Measurements from ENCODE around the gene GALNT18. TPM values are rescaled to one million over a fixed set of nuclear protein-coding genes. Genes with fewer than 3 reads are reported as not detected.

Gene GALNT18
- total RNA-seq, 2 donors from 2014 or later, result 7.3 to 10.9 TPM

DNA sequence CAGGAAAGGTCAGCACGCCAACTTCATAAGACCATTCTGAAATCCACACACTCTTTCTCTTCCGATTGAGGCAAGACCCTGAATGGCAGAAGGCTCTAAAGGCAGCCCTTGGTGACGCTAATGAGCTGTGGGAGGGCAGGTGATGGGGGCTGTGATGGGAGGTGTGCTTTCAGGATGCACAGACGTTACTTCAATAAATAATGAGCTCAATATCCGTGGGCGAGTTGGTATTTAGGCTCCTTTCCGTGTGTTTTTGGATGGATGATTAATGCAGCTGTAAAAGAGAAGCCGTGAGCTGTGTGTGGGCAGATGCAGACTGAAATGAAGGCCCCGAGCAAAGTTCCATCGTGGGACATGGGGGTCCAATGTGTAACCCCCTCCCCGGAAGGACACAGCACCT, 138.2 kb downstream of the GALNT18 start:
- H3K27ac Mint-ChIP-seq, result no peak overlapping the region
- H3K4me3 Mint-ChIP-seq, result no peak overlapping the region
- ATAC-seq (replicated peaks), result no peak
- H3K9me3 Mint-ChIP-seq, result no peaks in the 10 kb centered on the region
- H3K27me3 Mint-ChIP-seq, result peaks cover 7% of the 10 kb centered on the region
- H3K4me1 Mint-ChIP-seq, result no peaks in the 10 kb centered on the region
- H3K36me3 Mint-ChIP-seq (ENCODE audit: low read depth), result no peaks in the 10 kb centered on the region

DNA sequence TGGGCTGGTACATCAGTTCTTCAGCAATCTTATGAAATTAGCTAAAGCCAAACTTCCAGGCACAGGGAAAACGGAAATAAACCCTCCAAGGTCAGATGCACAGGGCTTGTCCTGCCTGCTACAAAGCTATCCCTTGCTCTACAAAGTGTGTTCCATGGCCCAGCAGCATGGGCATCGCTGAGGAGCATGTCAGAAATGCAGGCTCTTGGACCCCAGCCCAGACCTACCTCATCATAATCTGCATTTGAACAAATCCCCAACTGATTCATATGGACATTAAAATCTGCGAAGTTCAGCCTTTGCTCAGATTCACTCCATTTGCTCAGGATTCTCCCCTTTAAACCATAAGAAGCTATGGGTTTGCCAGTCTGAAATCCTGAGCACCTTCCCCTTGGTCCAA, 139.1 kb downstream of the GALNT18 start:
- Mint-ChIP-seq H3K27me3 (peaks cover 3% of the 10 kb centered on the region), H3K27ac (no peak overlapping the region), H3K4me1 (no peaks in the 10 kb centered on the region), H3K36me3 (ENCODE audit: low read depth) (no peaks in the 10 kb centered on the region), H3K9me3 (no peaks in the 10 kb centered on the region), H3K4me3 (no peak overlapping the region)
- ATAC-seq (replicated peaks), result no peak

DNA sequence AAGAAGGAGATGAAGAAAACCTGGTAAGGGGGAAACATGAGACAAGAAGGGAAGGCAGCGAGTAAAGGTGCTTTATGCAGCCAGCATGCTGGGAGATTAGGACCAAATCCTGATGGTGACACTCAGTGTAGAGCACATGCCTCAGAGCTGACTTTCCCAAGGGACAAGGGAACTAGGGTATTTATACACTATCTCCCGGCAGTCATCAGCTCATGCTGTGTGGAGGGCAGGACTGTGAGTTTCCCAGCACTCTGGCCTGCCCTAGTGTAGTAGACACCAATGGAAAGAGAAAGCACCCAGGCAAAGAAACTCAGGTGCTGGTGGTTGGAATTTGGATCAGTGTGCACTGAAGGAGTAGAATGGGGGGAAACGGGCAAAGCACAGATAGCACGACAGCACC, 140.4 kb downstream of the GALNT18 start:
- Mint-ChIP-seq H3K4me1 (no peaks in the 10 kb centered on the region), H3K27ac (no peak overlapping the region), H3K36me3 (ENCODE audit: low read depth) (no peaks in the 10 kb centered on the region), H3K4me3 (no peak overlapping the region), H3K9me3 (no peaks in the 10 kb centered on the region), H3K27me3 (peaks cover 3% of the 10 kb centered on the region)
- no peak for ATAC-seq (replicated peaks)

DNA sequence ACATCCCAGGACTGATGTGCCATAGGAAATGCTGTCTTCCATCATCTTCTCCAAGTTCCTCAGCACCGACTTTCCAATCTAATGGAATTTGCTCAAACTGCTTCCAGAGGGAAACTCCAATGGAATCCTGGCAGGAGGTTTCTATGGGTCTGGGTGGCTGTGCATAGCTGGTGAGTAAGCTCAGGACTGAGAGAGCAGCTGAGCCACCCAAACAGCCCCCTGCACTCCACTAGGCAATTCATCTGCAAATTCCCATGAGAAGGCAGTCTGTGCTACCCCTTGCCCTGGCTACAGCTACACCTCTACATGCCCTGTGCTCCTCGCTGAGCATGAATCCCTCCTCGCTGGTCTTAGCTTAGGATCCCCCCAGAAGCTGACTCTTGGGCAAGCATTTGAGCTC, 140.8 kb downstream of the GALNT18 start:
- Mint-ChIP-seq H3K27me3 (peaks cover 3% of the 10 kb centered on the region), H3K27ac (no peak overlapping the region), H3K4me3 (no peak overlapping the region), H3K9me3 (no peaks in the 10 kb centered on the region), H3K4me1 (no peaks in the 10 kb centered on the region), H3K36me3 (ENCODE audit: low read depth) (no peaks in the 10 kb centered on the region)
- no peak for ATAC-seq (replicated peaks)

DNA sequence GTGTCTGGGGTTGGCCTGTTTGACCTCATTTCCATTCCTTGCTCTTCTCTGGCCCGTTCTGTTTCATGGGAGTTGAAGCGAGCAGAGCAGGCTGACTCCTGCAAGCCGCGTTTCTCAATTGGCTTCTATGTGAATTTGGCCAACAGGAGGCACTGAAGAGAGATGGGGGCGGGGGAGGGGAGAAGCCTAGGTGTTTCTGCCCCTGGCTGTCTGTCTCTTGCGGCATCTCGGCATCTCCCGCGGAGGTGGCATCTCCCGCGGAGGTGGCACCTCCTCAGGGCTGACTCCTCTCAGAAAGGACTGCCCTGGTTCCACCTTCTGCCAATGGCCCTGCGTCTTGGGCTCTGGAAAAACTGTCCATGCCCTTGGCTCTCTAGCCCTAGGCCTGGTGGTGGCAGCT, 143.1 kb downstream of the GALNT18 start:
- Mint-ChIP-seq H3K4me1 (no peaks in the 10 kb centered on the region), H3K4me3 (no peak overlapping the region), H3K9me3 (no peaks in the 10 kb centered on the region), H3K27me3 (peaks cover 3% of the 10 kb centered on the region), H3K36me3 (ENCODE audit: low read depth) (no peaks in the 10 kb centered on the region), H3K27ac (no peak overlapping the region)
- no peak for ATAC-seq (replicated peaks)

DNA sequence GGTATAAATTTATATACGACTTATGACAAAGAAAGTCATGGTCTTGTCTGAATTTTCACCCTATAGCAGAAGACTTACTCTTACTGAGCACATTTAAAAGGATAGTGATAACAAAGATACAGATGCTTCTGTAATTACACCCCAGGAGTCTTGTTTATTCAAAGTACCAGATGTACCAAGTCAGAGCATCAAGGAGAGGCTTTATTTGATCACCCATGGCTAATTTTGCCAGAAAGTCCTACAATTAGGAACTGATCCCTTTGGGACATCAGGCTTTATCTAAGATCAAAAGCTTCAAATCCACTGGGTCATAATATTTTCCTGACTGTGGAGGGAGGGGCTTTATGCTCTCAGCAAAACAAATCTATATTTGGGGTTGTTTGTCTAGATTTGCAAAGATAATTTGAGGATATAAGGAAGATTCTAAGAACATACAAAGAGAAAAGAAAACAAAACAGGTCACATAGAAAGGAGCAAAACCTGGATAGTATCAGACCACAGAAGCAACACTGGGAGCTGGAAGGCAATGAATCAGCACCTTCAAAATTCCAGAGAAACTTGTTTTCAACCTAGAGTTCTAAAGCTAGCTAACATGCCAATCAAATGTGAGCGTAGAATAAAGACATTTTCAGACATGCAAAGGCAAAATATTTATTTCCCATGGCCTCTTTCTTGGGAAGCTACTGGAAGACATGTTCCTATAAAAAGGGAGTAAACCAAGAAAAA, 143.9 kb downstream of the GALNT18 start:
- H3K27ac Mint-ChIP-seq, result no peak overlapping the region
- peaks cover 3% of the 10 kb centered on the region for H3K27me3 Mint-ChIP-seq
- no peaks in the 10 kb centered on the region for H3K9me3 Mint-ChIP-seq
- no peaks in the 10 kb centered on the region for H3K4me1 Mint-ChIP-seq
- H3K36me3 Mint-ChIP-seq (ENCODE audit: low read depth), result no peaks in the 10 kb centered on the region
- H3K4me3 Mint-ChIP-seq, result no peak overlapping the region
- no peak for ATAC-seq (replicated peaks)

DNA sequence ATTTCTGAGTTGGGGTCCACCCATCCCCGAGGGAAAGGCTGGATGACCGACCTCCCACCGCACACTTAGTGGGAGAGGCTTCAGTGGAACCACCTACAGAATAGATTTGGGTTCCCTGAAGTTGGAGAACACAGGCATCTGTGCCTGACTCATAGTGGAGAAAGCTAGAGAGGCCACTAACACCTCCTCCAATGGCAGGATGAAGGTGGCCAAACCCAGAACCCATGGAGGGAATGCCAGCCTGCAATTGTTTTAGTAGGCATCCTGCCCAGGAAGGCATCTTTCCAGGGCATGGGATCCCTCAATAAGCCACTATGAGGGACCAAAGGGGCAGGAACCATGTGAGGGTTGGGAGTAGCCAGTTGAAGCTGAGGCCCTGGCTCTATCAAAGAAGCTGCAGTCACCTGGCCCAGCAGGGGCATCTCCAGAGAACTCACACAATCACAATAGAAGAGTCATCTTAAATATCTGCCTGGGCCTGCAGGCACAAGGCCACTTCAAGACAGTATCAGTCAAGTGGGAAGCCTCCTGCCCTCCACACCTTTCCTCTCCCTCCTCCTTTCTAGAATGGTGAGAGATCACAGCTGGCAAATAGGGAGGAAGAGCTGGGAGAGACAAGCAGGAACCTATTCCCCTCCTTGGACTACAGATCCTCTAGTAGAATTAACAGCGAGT, 144.7 kb downstream of the GALNT18 start:
- ATAC-seq (replicated peaks), result no peak
- Mint-ChIP-seq H3K4me3 (no peak overlapping the region), H3K27me3 (peaks cover 3% of the 10 kb centered on the region), H3K36me3 (ENCODE audit: low read depth) (no peaks in the 10 kb centered on the region), H3K27ac (no peak overlapping the region), H3K4me1 (no peaks in the 10 kb centered on the region), H3K9me3 (no peaks in the 10 kb centered on the region)

DNA sequence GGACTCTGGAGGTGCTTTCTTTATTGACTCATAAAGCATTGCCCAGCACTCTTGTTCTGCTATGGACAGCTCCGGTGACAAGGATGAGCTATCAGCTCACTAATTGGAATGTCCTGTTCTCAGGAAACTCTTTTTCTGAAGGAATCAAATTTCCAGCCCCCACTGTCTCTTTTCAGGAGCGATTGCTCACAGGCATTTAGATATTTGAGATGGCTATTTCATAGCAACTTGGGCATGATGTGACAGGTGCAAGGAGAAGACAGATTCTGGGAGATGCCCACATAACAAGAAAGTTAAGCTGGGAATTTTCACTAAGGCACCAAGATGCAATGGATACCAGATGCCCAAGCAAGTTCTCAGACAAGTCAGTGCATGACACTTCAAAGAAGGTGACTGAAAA, 145.3 kb downstream of the GALNT18 start:
- Mint-ChIP-seq H3K4me1 (no peaks in the 10 kb centered on the region), H3K9me3 (no peaks in the 10 kb centered on the region), H3K4me3 (no peak overlapping the region), H3K27ac (no peak overlapping the region), H3K36me3 (ENCODE audit: low read depth) (no peaks in the 10 kb centered on the region), H3K27me3 (peaks cover 3% of the 10 kb centered on the region)
- ATAC-seq (replicated peaks), result no peak

DNA sequence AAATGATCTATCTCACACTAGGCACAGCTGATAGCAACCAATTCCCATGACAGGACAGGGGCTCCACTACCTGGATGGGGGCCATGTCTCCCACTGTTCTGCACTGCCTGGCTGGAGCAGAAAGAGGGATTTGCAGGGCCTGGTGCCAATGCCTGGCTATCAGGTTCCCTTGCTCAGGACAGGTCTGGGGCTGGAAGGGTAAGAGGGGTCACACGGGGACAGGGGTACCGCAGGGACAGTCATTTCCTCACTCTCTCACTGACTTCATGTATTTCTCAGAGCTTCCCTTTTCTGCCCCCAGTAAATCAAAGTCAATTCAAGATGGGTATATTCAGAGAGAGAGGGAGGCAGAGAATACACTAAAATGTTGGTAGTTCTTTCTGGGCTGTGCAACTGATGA, 149.7 kb downstream of the GALNT18 start:
- Mint-ChIP-seq H3K4me3 (no peak overlapping the region), H3K9me3 (no peaks in the 10 kb centered on the region), H3K4me1 (no peaks in the 10 kb centered on the region), H3K27me3 (peaks cover 6% of the 10 kb centered on the region), H3K27ac (no peak overlapping the region), H3K36me3 (ENCODE audit: low read depth) (no peaks in the 10 kb centered on the region)
- no peak for ATAC-seq (replicated peaks)

DNA sequence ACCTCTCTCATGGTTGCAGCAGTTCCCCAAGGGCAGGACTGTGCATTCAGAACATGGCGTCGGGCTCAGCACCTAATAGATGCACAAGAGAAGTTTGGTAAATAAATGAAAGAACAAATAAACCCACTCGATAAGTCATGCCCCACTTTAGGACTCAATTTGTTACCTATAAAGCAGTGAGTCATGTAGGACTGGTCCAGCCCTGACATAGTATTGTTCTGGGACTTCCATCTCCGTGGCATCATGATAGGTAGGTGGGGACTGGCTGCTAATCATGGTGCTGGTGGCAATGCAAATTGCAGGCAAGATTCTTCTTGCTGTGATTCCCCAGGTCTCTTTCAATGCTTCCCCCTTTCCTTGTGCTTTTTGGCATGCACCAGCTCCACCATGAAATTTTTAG, 150.6 kb downstream of the GALNT18 start:
- ATAC-seq (replicated peaks), result no peak
- Mint-ChIP-seq H3K9me3 (no peaks in the 10 kb centered on the region), H3K4me3 (no peak overlapping the region), H3K27ac (no peak overlapping the region), H3K27me3 (peaks cover 6% of the 10 kb centered on the region), H3K4me1 (no peaks in the 10 kb centered on the region), H3K36me3 (ENCODE audit: low read depth) (no peaks in the 10 kb centered on the region)

DNA sequence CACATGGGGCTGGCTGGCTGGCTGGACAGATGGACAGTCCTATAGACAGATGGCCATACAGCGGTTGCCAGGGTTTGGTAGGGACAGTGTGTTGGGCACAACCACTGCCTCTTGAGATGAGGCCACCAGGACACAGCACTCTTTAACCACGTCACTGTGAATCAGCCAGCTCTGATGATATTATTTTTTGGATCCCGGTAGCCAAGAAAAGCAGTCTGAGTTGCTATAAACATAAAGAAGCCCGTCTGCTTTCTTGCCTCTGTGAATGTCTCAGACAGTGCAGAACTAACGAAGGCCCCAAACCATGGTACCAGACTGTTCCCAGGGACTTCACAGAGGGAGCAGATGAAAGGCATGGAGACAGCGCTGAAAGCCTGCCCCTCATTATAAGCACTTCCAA, 152.9 kb downstream of the GALNT18 start:
- Mint-ChIP-seq H3K4me1 (no peaks in the 10 kb centered on the region), H3K27ac (no peak overlapping the region), H3K4me3 (no peak overlapping the region), H3K36me3 (ENCODE audit: low read depth) (no peaks in the 10 kb centered on the region), H3K27me3 (peaks cover 6% of the 10 kb centered on the region), H3K9me3 (no peaks in the 10 kb centered on the region)
- no peak for ATAC-seq (replicated peaks)

DNA sequence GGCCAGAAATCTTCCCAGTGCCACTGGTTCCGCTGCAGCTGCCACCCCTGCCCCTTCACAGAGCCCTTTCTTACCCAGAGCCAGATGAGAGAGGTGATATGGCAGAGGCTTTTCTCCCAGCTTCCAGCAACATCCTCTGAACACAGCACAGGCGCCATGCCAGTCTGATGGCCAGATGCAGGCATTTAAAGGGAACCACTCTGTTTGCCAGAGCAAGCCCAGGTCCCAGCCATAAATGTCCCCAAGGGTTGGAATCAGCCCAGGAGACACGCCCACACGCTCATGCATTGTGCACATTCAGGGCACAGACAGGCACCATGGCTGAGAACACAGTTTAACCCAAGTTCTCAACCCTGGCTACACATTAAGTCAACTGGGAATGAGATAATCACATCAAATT, 154.5 kb downstream of the GALNT18 start:
- H3K4me3 Mint-ChIP-seq, result no peak overlapping the region
- no peak overlapping the region for H3K27ac Mint-ChIP-seq
- no peaks in the 10 kb centered on the region for H3K4me1 Mint-ChIP-seq
- no peaks in the 10 kb centered on the region for H3K36me3 Mint-ChIP-seq (ENCODE audit: low read depth)
- no peaks in the 10 kb centered on the region for H3K9me3 Mint-ChIP-seq
- peaks cover 6% of the 10 kb centered on the region for H3K27me3 Mint-ChIP-seq
- ATAC-seq (replicated peaks), result no peak

DNA sequence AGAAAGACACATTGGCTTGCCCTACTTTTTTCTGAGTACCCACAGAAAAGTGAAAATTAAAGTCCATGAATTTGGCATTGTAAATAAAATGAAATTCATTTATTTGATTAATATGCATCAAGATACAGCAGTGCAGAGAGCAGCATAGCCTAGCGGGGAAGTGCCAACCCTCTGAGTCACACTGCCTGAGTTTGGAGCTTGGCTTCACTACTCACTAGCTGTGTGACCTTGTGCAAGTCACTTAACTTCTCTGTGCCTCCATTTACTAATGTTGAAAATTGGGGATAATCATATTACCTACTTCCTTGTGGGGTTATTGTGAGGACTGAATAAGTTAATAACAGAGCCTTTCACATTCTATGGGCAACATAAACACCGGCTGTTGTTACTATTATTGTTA, 157.2 kb downstream of the GALNT18 start:
- ATAC-seq (replicated peaks), result no peak
- H3K36me3 Mint-ChIP-seq (ENCODE audit: low read depth), result no peaks in the 10 kb centered on the region
- no peak overlapping the region for H3K27ac Mint-ChIP-seq
- H3K27me3 Mint-ChIP-seq, result no peaks in the 10 kb centered on the region
- H3K4me1 Mint-ChIP-seq, result no peaks in the 10 kb centered on the region
- H3K4me3 Mint-ChIP-seq, result no peak overlapping the region
- H3K9me3 Mint-ChIP-seq, result no peaks in the 10 kb centered on the region

DNA sequence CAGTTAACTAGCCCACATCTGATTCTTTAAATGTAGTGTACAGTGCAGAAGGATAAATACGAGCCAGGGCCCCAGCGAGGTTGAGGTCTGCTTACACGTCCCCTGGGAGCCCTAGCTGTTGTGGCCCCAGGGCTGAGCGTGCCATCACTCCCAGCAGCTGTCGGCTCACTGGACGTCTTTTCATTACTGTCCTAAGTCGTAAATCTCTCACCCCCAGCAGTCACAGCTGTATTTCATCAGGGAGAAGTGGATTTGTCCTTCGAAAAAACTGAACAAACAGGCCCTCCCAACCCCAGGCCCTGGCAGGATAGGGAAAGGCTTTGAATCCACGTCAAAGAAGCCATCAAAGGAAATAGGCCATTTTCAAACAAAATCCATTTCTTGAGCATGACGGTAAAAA, 158.4 kb downstream of the GALNT18 start:
- Mint-ChIP-seq H3K36me3 (ENCODE audit: low read depth) (no peaks in the 10 kb centered on the region), H3K4me3 (no peak overlapping the region), H3K27me3 (no peaks in the 10 kb centered on the region), H3K4me1 (no peaks in the 10 kb centered on the region), H3K9me3 (no peaks in the 10 kb centered on the region), H3K27ac (no peak overlapping the region)
- no peak for ATAC-seq (replicated peaks)

DNA sequence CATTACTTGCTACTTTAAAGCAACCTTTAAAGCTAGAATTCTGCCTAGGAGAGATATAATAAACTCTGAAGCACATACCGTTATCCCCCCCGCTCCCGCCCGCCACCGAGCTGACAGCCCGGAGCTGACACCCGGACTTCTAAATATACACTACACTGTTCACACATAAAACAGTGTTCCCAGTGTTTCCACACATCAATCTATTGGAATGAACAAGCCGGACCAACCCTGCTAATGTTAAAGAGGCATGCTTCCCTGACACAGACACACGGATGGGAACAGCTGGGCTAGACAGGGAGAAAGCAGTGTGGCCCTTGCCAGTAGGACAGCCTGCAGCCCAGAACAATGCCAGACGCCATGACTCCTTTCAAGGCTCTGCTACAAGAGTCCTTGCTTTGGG, 160.3 kb downstream of the GALNT18 start:
- H3K27ac Mint-ChIP-seq, result no peak overlapping the region
- no peaks in the 10 kb centered on the region for H3K27me3 Mint-ChIP-seq
- H3K36me3 Mint-ChIP-seq (ENCODE audit: low read depth), result no peaks in the 10 kb centered on the region
- no peaks in the 10 kb centered on the region for H3K4me1 Mint-ChIP-seq
- H3K9me3 Mint-ChIP-seq, result no peaks in the 10 kb centered on the region
- no peak overlapping the region for H3K4me3 Mint-ChIP-seq
- no peak for ATAC-seq (replicated peaks)
